ENCODE measurements around the gene ZFHX3. TPM values are rescaled to one million over a fixed set of nuclear protein-coding genes. Genes with fewer than 3 reads are reported as not detected.

ZFHX3 gene
- total and polyA plus RNA-seq, 2 of the 8 experiments (the other 6 are each of a cell fraction or from before 2014, with no cell fraction given) = 0.08 to 0.99 TPM

GRCh38 chr16:73074382-73074781, 26.5 kb upstream of the ZFHX3 start:
- no peak for FAIRE-seq
- no peak overlapping the region for H3K9ac ChIP-seq (replicated peaks in 1 of 4; ENCODE audit: extremely low read depth in 1 of 4, low read depth in 3 of 4, low read length in 3 of 4)
- no peak overlapping the region for H3K27ac ChIP-seq (ENCODE audit: low read depth, low read length)
- peaks cover 0 to 10% (median 5%) of the 10 kb centered on the region in 4 experiments; a peak in 5 of 7 replicates for H3K4me1 ChIP-seq (replicated peaks in 1 of 4; ENCODE audit: control insufficient read depth in 3 of 4, insufficient read depth in 4 of 4, low read length in 3 of 4)
- H2AFZ ChIP-seq (ENCODE audit: low read length) = no peak overlapping the region
- peaks cover 4% of the 10 kb centered on the region for H3K23me2 ChIP-seq (ENCODE audit: low read depth, low read length)
- no peak overlapping the region for H2BK5ac ChIP-seq (ENCODE audit: low read depth, low read length)
- no peaks in the 10 kb centered on the region for H3K79me1 ChIP-seq (ENCODE audit: low read depth, low read length)
- peaks cover 6 to 28% (median 17%) of the 10 kb centered on the region in 4 experiments for H3K27me3 ChIP-seq (replicated peaks in 1 of 4; ENCODE audit: control insufficient read depth in 3 of 4, extremely low read depth in 1 of 4, insufficient read depth in 3 of 4, low read length in 3 of 4)
- POLR2A ChIA-PET (ENCODE audit: partially characterized antibody) = interaction anchor here (1.2 kb wide), 1 partner anchor 19 kb away, joined by 3 read pairs; no protein-coding TSS in a partner anchor
- H3K18ac ChIP-seq (ENCODE audit: extremely low read depth, low read length) = no peak overlapping the region
- WGBS, 2 experiments (ENCODE audit: extremely low coverage in 1 of 2, insufficient coverage in 1 of 2, insufficient read length in 1 of 2, insufficient replicate concordance in 2 of 2, low coverage in 1 of 2, low lambda C conversion rate in 2 of 2, missing lambda C conversion rate in 1 of 2) = 87% methylated on average over 7 of the region's 9 CpGs; no CpG with 5 or more reads in 1 of the 2 experiments
- TF ChIP-seq EZH2 (IDR thresholded peaks at IDR 0.05; ENCODE audit: low read depth, low read length, severe bottlenecking) = no peak
- TF ChIP-seq SP2 (IDR thresholded peaks at IDR 0.05; ENCODE audit: low read length) = no peak
- TF ChIP-seq CTCF (IDR thresholded peaks at IDR 0.05; ENCODE audit: control extremely low read depth in 1 of 3, insufficient read depth in 1 of 3, low read depth in 1 of 3, low read length in 3 of 3) = no peak
- TF ChIP-seq RBBP5 (IDR thresholded peaks at IDR 0.05; ENCODE audit: borderline replicate concordance, low read depth, low read length) = no peak
- no peak for TF ChIP-seq CEBPB (IDR thresholded peaks at IDR 0.05; ENCODE audit: low read depth, low read length)
- H4K20me1 ChIP-seq (replicated peaks in 1 of 2; ENCODE audit: control insufficient read depth in 1 of 2, insufficient read depth in 2 of 2, low read length in 2 of 2) = no peaks in the 10 kb centered on the region
- no peak overlapping the region for H3K4me2 ChIP-seq (ENCODE audit: insufficient read depth in 1 of 2, low read depth in 2 of 2, low read length in 2 of 2)
- no peaks in the 10 kb centered on the region for H3K9me3 ChIP-seq (ENCODE audit: insufficient read depth in 2 of 2, low read depth in 1 of 2, low read length in 1 of 2)
- no peak for DNase-seq (ENCODE audit: low read depth in 1 of 2, low spot score in 2 of 2)
- H2BK120ac ChIP-seq (replicated peaks; ENCODE audit: low read depth, low read length) = no peak overlapping the region
- CTCF ChIA-PET (ENCODE audit: partially characterized antibody) = interaction anchor here (1.3 kb wide), 1 partner anchor 35 kb away, joined by 4 read pairs; no protein-coding TSS in a partner anchor
- no peak overlapping the region for H3K4me3 ChIP-seq (ENCODE audit: extremely low read depth in 1 of 4, insufficient read depth in 2 of 4, low read depth in 3 of 4, low read length in 4 of 4)
- no peak overlapping the region for H4K8ac ChIP-seq (ENCODE audit: extremely low read depth, insufficient read depth, low read length)
- H2BK12ac ChIP-seq (ENCODE audit: low read depth, low read length) = no peak overlapping the region
- no peak overlapping the region for H2BK20ac ChIP-seq (ENCODE audit: low read length)
- H2BK15ac ChIP-seq (ENCODE audit: low read length) = no peak overlapping the region
- H4K5ac ChIP-seq (ENCODE audit: insufficient read length, low read depth, low read length) = no peak overlapping the region
- H3K23ac ChIP-seq (ENCODE audit: insufficient read length) = no peak overlapping the region
- H2AK5ac ChIP-seq (ENCODE audit: low read depth, low read length) = peak overlapping the region; percentile 75; the same call in 1 of the 2 replicates
- no peak overlapping the region for H3K4ac ChIP-seq (replicated peaks; ENCODE audit: insufficient read length, low read depth, low read length)
- H3K14ac ChIP-seq (ENCODE audit: insufficient read length) = no peak overlapping the region
- no peaks in the 10 kb centered on the region for H3K79me2 ChIP-seq (ENCODE audit: control insufficient read depth in 1 of 2, insufficient read depth in 2 of 2, low read length in 2 of 2)
- H3K56ac ChIP-seq (replicated peaks; ENCODE audit: insufficient read length, low read depth, low read length) = no peak overlapping the region
- H4K91ac ChIP-seq (replicated peaks; ENCODE audit: insufficient read length, low read length) = no peak overlapping the region
- H3K36me3 ChIP-seq (ENCODE audit: control insufficient read depth in 2 of 4, insufficient read depth in 4 of 4, low read length in 3 of 4) = no peaks in the 10 kb centered on the region
